GM23338 (cell line): ENCODE measurements around the gene FOXP1. TPM values are rescaled to one million over a fixed set of nuclear protein-coding genes. Genes with fewer than 3 reads are reported as not detected.

ENCODE experiments used
- ATAC-seq: fragments of 200-7000 bp; cut with Tn5 transposase; 3 replicates; pipeline ENCODE4 v1.9.1; 2020
- DNase-seq: peaks from one replicate; pipeline ENCODE4 v3.0.0-alpha.2; 2015; ENCODE audit warnings: low spot score
- H2AFZ ChIP-seq: fragments of 200-600 bp; sonication (generic); 2 replicates; pipeline ENCODE4 v1.8.0; 2016; ENCODE audit warnings: antibody characterized with exemption, mild to moderate bottlenecking, moderate library complexity
- H3F3A ChIP-seq: fragments of 200-600 bp; sonication (generic); replicated peaks from 2 replicates; pipeline ENCODE4 v1.8.0; 2017; ENCODE audit warnings: antibody characterized with exemption, mixed run types, low read depth
- H3K27ac ChIP-seq: fragments of 200-600 bp; sonication (generic); 2 replicates; pipeline ENCODE4 v1.6.1; 2016; ENCODE audit warnings: low read depth
- H3K27me3 ChIP-seq: fragments of 200-600 bp; sonication (generic); 2 replicates; pipeline ENCODE4 v1.8.0; 2016; ENCODE audit warnings: mild to moderate bottlenecking, mixed run types, moderate library complexity; ENCODE audit not compliant: insufficient read depth
- H3K36me3 ChIP-seq: fragments of 200-600 bp; sonication (generic); 2 replicates; pipeline ENCODE4 v1.8.0; 2016; ENCODE audit warnings: mild to moderate bottlenecking; ENCODE audit not compliant: insufficient read depth
- H3K4me1 ChIP-seq: fragments of 200-600 bp; sonication (generic); 2 replicates; pipeline ENCODE4 v1.8.0; 2016; ENCODE audit warnings: mild to moderate bottlenecking, moderate library complexity; ENCODE audit not compliant: insufficient read depth
- H3K4me2 ChIP-seq: fragments of 200-600 bp; sonication (generic); 2 replicates; pipeline ENCODE4 v1.7.1; 2017; ENCODE audit warnings: mixed run types
- H3K4me3 ChIP-seq: fragments of 200-600 bp; sonication (generic); 2 replicates; pipeline ENCODE4 v1.6.1; 2016; ENCODE audit warnings: mixed run types
- H3K79me2 ChIP-seq: fragments of 200-600 bp; sonication (generic); replicated peaks from 2 replicates; pipeline ENCODE4 v1.8.0; 2017; ENCODE audit warnings: mild to moderate bottlenecking; ENCODE audit not compliant: insufficient read depth
- H3K9me2 ChIP-seq: fragments of 200-600 bp; sonication (generic); 2 replicates; pipeline ENCODE4 v1.8.0; 2017; ENCODE audit not compliant: insufficient read depth
- H4K20me1 ChIP-seq: fragments of 200-600 bp; sonication (generic); replicated peaks from 2 replicates; pipeline ENCODE4 v1.8.0; 2017; ENCODE audit warnings: mild to moderate bottlenecking; ENCODE audit not compliant: insufficient read depth
- H3K27ac Mint-ChIP-seq: 2 replicates; pipeline ENCODE4 v1.8.0; 2020; ENCODE audit warnings: inconsistent platforms, mild to moderate bottlenecking, moderate library complexity, mixed read lengths
- H3K27me3 Mint-ChIP-seq: 3 replicates; pipeline ENCODE4 v1.8.0; 2022; ENCODE audit warnings: low read depth, mild to moderate bottlenecking, moderate library complexity, mixed read lengths, inconsistent platforms; ENCODE audit not compliant: insufficient read depth, poor library complexity
- H3K36me3 Mint-ChIP-seq: 3 replicates; pipeline ENCODE4 v1.8.0; 2021; ENCODE audit warnings: low read depth, mild to moderate bottlenecking, inconsistent platforms, moderate library complexity, mixed read lengths
- H3K4me1 Mint-ChIP-seq: 3 replicates; pipeline ENCODE4 v1.8.0; 2020; ENCODE audit warnings: mild to moderate bottlenecking, inconsistent platforms, mixed read lengths
- H3K4me3 Mint-ChIP-seq: 3 replicates; pipeline ENCODE4 v1.8.0; 2021; ENCODE audit warnings: moderate library complexity, mild to moderate bottlenecking, inconsistent platforms, mixed read lengths
- H3K9me3 Mint-ChIP-seq: 3 replicates; pipeline ENCODE4 v1.8.0; 2020; ENCODE audit warnings: moderate library complexity, mild to moderate bottlenecking, inconsistent platforms, mixed read lengths
- CREB1 ChIP-seq: fragments of 250-450 bp; sonication (Bioruptor Pico); IDR thresholded peaks from 2 replicates; pipeline ENCODE4 v1.5.0; 2020; ENCODE audit warnings: low read depth, mild to moderate bottlenecking, moderate library complexity
- CTCF ChIP-seq, 2 experiments: fragments of 200-600 bp in 1 of 2; sonication (generic) in 1 of 2; conservative IDR thresholded peaks; 2 replicates each; pipeline versions ENCODE4 v1.5.1 to v1.6.1; 2016 to 2017; ENCODE audit warnings: antibody characterized with exemption in 2 of 2, low read depth in 2 of 2, mild to moderate bottlenecking in 2 of 2, moderate library complexity in 1 of 2
- ETS1 ChIP-seq: IDR thresholded peaks from 2 replicates; pipeline ENCODE4 v1.6.1; 2016; ENCODE audit warnings: antibody characterized with exemption
- EZH2 ChIP-seq: fragments of 200-600 bp; sonication (generic); IDR thresholded peaks from one replicate; pipeline ENCODE4 v1.8.0; 2017; ENCODE audit warnings: antibody characterized with exemption, mild to moderate bottlenecking, low read depth; ENCODE audit not compliant: unreplicated experiment
- EZH2phosphoT487 ChIP-seq: fragments of 200-600 bp; sonication (generic); IDR thresholded peaks from one replicate; pipeline ENCODE4 v1.8.1; 2018; ENCODE audit warnings: antibody characterized with exemption; ENCODE audit not compliant: unreplicated experiment
- JUNB ChIP-seq: IDR thresholded peaks from one replicate; pipeline ENCODE4 v1.6.1; 2016; ENCODE audit warnings: antibody characterized with exemption; ENCODE audit not compliant: unreplicated experiment
- NANOG ChIP-seq: IDR thresholded peaks from 2 replicates; pipeline ENCODE4 v1.6.1; 2016; ENCODE audit warnings: antibody characterized with exemption, borderline replicate concordance
- POLR2AphosphoS5 ChIP-seq: IDR thresholded peaks from 2 replicates; pipeline ENCODE4 v1.6.1; 2016; ENCODE audit warnings: antibody characterized with exemption, low read depth
- REST ChIP-seq: IDR thresholded peaks from one replicate; pipeline ENCODE4 v1.6.1; 2018; ENCODE audit warnings: antibody characterized with exemption; ENCODE audit not compliant: unreplicated experiment
- STAT1 ChIP-seq: IDR thresholded peaks from one replicate; pipeline ENCODE4 v1.6.1; 2016; ENCODE audit warnings: antibody characterized with exemption; ENCODE audit not compliant: unreplicated experiment
- ZNF114 ChIP-seq: fragments of 250-450 bp; sonication (Bioruptor Pico); IDR thresholded peaks from 2 replicates; pipeline ENCODE4 v1.5.0; 2020; ENCODE audit warnings: mild to moderate bottlenecking, moderate library complexity
- ZNF331 ChIP-seq: fragments of 250-450 bp; sonication (Bioruptor Pico); IDR thresholded peaks from 2 replicates; pipeline ENCODE4 v1.5.0; 2020; ENCODE audit warnings: low read depth, mild to moderate bottlenecking, moderate library complexity
- ZNF462 ChIP-seq: fragments of 250-450 bp; sonication (Bioruptor Pico); IDR thresholded peaks from 2 replicates; pipeline ENCODE4 v1.5.0; 2020; ENCODE audit warnings: mild to moderate bottlenecking, moderate library complexity
- polyA plus RNA-seq: library from polyadenylated mRNA; unstranded; fragments of >200 nt; fragmentation: Nextera tagmentation; extraction: Ambion mirVana; gene quantifications from 2 replicates; pipeline ENCODE4 v1.2.1, GENCODE V29; 2016
- total RNA-seq: library from RNA; depleted of rRNA; stranded (reverse); fragments of >200 nt; shearing (Covaris generic); gene quantifications from 2 replicates; pipeline ENCODE4 v1.2.3, GENCODE V29; 2014

The FOXP1 gene
- total and polyA plus RNA-seq, 2 experiments from 2014 or later = 32.9 to 35.5 TPM

- Mint-ChIP-seq H3K4me3 (no peak overlapping the region), H3K9me3 (no peaks in the 10 kb centered on the region), H3K4me1 (peaks cover 20% of the 10 kb centered on the region), H3K27ac (no peak overlapping the region), H3K36me3 (no peaks in the 10 kb centered on the region), H3K27me3 (peaks cover 2% of the 10 kb centered on the region)
- H3K4me3 ChIP-seq = no peak overlapping the region
- H3K36me3 ChIP-seq = no peaks in the 10 kb centered on the region
- H3K9me2 ChIP-seq = no peaks in the 10 kb centered on the region
- DNase-seq (no peak), ATAC-seq (no peak)
- H3K27me3 ChIP-seq = no peaks in the 10 kb centered on the region
- H3K27ac ChIP-seq = no peak overlapping the region
- H3F3A ChIP-seq = no peaks in the 10 kb centered on the region
- H3K79me2 ChIP-seq = no peaks in the 10 kb centered on the region
- TF ChIP-seq JUNB = no peak
- TF ChIP-seq NANOG = no peak
- TF ChIP-seq STAT1 = no peak
- no peak for TF ChIP-seq EZH2
- TF ChIP-seq ZNF114 (CRISPR knock-in tag) = no peak
- no peak for TF ChIP-seq POLR2AphosphoS5
- no peak for TF ChIP-seq ZNF331 (CRISPR knock-in tag)
- TF ChIP-seq ETS1 = no peak
- no peak for TF ChIP-seq EZH2phosphoT487
- TF ChIP-seq REST = no peak
- no peak for TF ChIP-seq CTCF (conservative IDR thresholded peaks at IDR 0.05; ENCODE audit: low read depth in 2 of 2)
- no peak for TF ChIP-seq ZNF462
- TF ChIP-seq CREB1 (CRISPR knock-in tag) = no peak
- no peak overlapping the region for H3K4me2 ChIP-seq
- H3K4me1 ChIP-seq = peaks cover 11% of the 10 kb centered on the region
- H4K20me1 ChIP-seq = no peaks in the 10 kb centered on the region
- H2AFZ ChIP-seq = no peak overlapping the region
Observed at GRCh38 chr3:71482771-71483170, 100.8 kb downstream of the FOXP1 start.
